GM23338 (cell line): ENCODE data around the gene FUZ. TPM values are rescaled to one million over a fixed set of nuclear protein-coding genes. Genes with fewer than 3 reads are reported as not detected.

Experiments
- ATAC-seq: fragments of 200-7000 bp; cut with Tn5 transposase; 3 replicates; pipeline ENCODE4 v1.9.1; 2020
- DNase-seq: peaks from one replicate; pipeline ENCODE4 v3.0.0-alpha.2; 2015; ENCODE audit warnings: low spot score
- H2AFZ ChIP-seq: fragments of 200-600 bp; sonication (generic); 2 replicates; pipeline ENCODE4 v1.8.0; 2016; ENCODE audit warnings: antibody characterized with exemption, mild to moderate bottlenecking, moderate library complexity
- H3F3A ChIP-seq: fragments of 200-600 bp; sonication (generic); replicated peaks from 2 replicates; pipeline ENCODE4 v1.8.0; 2017; ENCODE audit warnings: antibody characterized with exemption, mixed run types, low read depth
- H3K27ac ChIP-seq: fragments of 200-600 bp; sonication (generic); 2 replicates; pipeline ENCODE4 v1.6.1; 2016; ENCODE audit warnings: low read depth
- H3K27me3 ChIP-seq: fragments of 200-600 bp; sonication (generic); 2 replicates; pipeline ENCODE4 v1.8.0; 2016; ENCODE audit warnings: mild to moderate bottlenecking, mixed run types, moderate library complexity; ENCODE audit not compliant: insufficient read depth
- H3K36me3 ChIP-seq: fragments of 200-600 bp; sonication (generic); 2 replicates; pipeline ENCODE4 v1.8.0; 2016; ENCODE audit warnings: mild to moderate bottlenecking; ENCODE audit not compliant: insufficient read depth
- H3K4me1 ChIP-seq: fragments of 200-600 bp; sonication (generic); 2 replicates; pipeline ENCODE4 v1.8.0; 2016; ENCODE audit warnings: mild to moderate bottlenecking, moderate library complexity; ENCODE audit not compliant: insufficient read depth
- H3K4me2 ChIP-seq: fragments of 200-600 bp; sonication (generic); 2 replicates; pipeline ENCODE4 v1.7.1; 2017; ENCODE audit warnings: mixed run types
- H3K4me3 ChIP-seq: fragments of 200-600 bp; sonication (generic); 2 replicates; pipeline ENCODE4 v1.6.1; 2016; ENCODE audit warnings: mixed run types
- H3K79me2 ChIP-seq: fragments of 200-600 bp; sonication (generic); replicated peaks from 2 replicates; pipeline ENCODE4 v1.8.0; 2017; ENCODE audit warnings: mild to moderate bottlenecking; ENCODE audit not compliant: insufficient read depth
- H3K9me2 ChIP-seq: fragments of 200-600 bp; sonication (generic); 2 replicates; pipeline ENCODE4 v1.8.0; 2017; ENCODE audit not compliant: insufficient read depth
- H4K20me1 ChIP-seq: fragments of 200-600 bp; sonication (generic); replicated peaks from 2 replicates; pipeline ENCODE4 v1.8.0; 2017; ENCODE audit warnings: mild to moderate bottlenecking; ENCODE audit not compliant: insufficient read depth
- H3K27ac Mint-ChIP-seq: 2 replicates; pipeline ENCODE4 v1.8.0; 2020; ENCODE audit warnings: inconsistent platforms, mild to moderate bottlenecking, moderate library complexity, mixed read lengths
- H3K27me3 Mint-ChIP-seq: 3 replicates; pipeline ENCODE4 v1.8.0; 2022; ENCODE audit warnings: low read depth, mild to moderate bottlenecking, moderate library complexity, mixed read lengths, inconsistent platforms; ENCODE audit not compliant: insufficient read depth, poor library complexity
- H3K36me3 Mint-ChIP-seq: 3 replicates; pipeline ENCODE4 v1.8.0; 2021; ENCODE audit warnings: low read depth, mild to moderate bottlenecking, inconsistent platforms, moderate library complexity, mixed read lengths
- H3K4me1 Mint-ChIP-seq: 3 replicates; pipeline ENCODE4 v1.8.0; 2020; ENCODE audit warnings: mild to moderate bottlenecking, inconsistent platforms, mixed read lengths
- H3K4me3 Mint-ChIP-seq: 3 replicates; pipeline ENCODE4 v1.8.0; 2021; ENCODE audit warnings: moderate library complexity, mild to moderate bottlenecking, inconsistent platforms, mixed read lengths
- H3K9me3 Mint-ChIP-seq: 3 replicates; pipeline ENCODE4 v1.8.0; 2020; ENCODE audit warnings: moderate library complexity, mild to moderate bottlenecking, inconsistent platforms, mixed read lengths
- EZH2 ChIP-seq: fragments of 200-600 bp; sonication (generic); IDR thresholded peaks from one replicate; pipeline ENCODE4 v1.8.0; 2017; ENCODE audit warnings: antibody characterized with exemption, mild to moderate bottlenecking, low read depth; ENCODE audit not compliant: unreplicated experiment
- EZH2phosphoT487 ChIP-seq: fragments of 200-600 bp; sonication (generic); IDR thresholded peaks from one replicate; pipeline ENCODE4 v1.8.1; 2018; ENCODE audit warnings: antibody characterized with exemption; ENCODE audit not compliant: unreplicated experiment
- JUNB ChIP-seq: IDR thresholded peaks from one replicate; pipeline ENCODE4 v1.6.1; 2016; ENCODE audit warnings: antibody characterized with exemption; ENCODE audit not compliant: unreplicated experiment
- NANOG ChIP-seq: IDR thresholded peaks from 2 replicates; pipeline ENCODE4 v1.6.1; 2016; ENCODE audit warnings: antibody characterized with exemption, borderline replicate concordance
- POLR2AphosphoS5 ChIP-seq: IDR thresholded peaks from 2 replicates; pipeline ENCODE4 v1.6.1; 2016; ENCODE audit warnings: antibody characterized with exemption, low read depth
- STAT1 ChIP-seq: IDR thresholded peaks from one replicate; pipeline ENCODE4 v1.6.1; 2016; ENCODE audit warnings: antibody characterized with exemption; ENCODE audit not compliant: unreplicated experiment
- ZNF331 ChIP-seq: fragments of 250-450 bp; sonication (Bioruptor Pico); IDR thresholded peaks from 2 replicates; pipeline ENCODE4 v1.5.0; 2020; ENCODE audit warnings: low read depth, mild to moderate bottlenecking, moderate library complexity
- polyA plus RNA-seq: library from polyadenylated mRNA; unstranded; fragments of >200 nt; fragmentation: Nextera tagmentation; extraction: Ambion mirVana; gene quantifications from 2 replicates; pipeline ENCODE4 v1.2.1, GENCODE V29; 2016
- total RNA-seq: library from RNA; depleted of rRNA; stranded (reverse); fragments of >200 nt; shearing (Covaris generic); gene quantifications from 2 replicates; pipeline ENCODE4 v1.2.3, GENCODE V29; 2014
- TF ChIP-seq, protein P1 (sequence below): fragments of 250-450 bp; sonication (Bioruptor Pico); IDR thresholded peaks from 2 replicates; pipeline ENCODE4 v1.5.0; 2020; ENCODE audit warnings: mild to moderate bottlenecking, moderate library complexity
- TF ChIP-seq, protein P2 (sequence below): IDR thresholded peaks from 2 replicates; pipeline ENCODE4 v1.6.1; 2016; ENCODE audit warnings: antibody characterized with exemption
- TF ChIP-seq, protein P3 (sequence below): IDR thresholded peaks from one replicate; pipeline ENCODE4 v1.6.1; 2018; ENCODE audit warnings: antibody characterized with exemption; ENCODE audit not compliant: unreplicated experiment

Gene FUZ
- total and polyA plus RNA-seq, 2 experiments from 2014 or later: 24.3 to 34.8 TPM

DNA sequence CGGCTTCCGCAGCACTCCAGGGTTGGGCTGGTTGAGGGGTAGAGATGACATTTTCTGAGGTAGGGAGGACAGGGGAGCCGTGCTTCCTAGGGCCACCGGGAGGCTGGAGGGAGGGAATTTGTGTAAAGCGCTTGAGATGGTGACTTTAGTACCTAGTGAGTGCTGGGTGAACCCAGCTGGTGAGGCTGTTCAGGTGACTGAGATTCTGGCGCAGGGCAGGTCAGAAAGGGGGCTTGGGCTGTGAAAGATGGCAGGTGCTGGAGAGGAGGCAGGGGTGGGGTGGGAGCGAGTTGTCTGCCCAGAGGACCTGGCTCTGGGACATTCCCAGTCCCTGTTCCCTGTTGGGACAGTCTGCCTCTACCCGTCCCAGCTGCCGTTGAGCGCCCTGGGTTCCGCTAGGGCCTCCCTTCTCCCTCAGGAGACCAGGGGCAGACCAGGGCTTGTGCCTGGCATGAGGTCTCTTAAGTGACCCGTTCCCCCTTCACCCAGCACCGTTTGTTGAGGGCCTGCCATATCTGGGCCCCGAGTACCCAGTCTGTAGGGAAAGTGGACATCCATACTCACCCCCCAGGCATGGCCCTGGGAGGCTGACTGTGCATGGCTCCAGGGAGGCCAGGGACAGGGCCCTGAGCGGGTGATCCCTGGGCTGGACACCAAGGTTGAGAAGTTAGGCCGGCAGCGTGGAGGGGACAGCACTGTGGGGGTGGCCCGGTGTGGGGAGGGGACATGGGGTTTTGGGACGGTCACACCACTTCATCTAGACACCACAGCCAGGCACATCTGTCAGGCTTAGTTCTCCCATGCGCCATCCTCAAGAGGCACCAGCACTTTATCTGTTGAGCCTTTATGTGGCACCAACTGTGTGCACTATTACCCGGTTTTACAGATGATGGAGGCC lies 42.8 kb upstream of the FUZ start (continued):
- TF ChIP-seq, protein P1, sequence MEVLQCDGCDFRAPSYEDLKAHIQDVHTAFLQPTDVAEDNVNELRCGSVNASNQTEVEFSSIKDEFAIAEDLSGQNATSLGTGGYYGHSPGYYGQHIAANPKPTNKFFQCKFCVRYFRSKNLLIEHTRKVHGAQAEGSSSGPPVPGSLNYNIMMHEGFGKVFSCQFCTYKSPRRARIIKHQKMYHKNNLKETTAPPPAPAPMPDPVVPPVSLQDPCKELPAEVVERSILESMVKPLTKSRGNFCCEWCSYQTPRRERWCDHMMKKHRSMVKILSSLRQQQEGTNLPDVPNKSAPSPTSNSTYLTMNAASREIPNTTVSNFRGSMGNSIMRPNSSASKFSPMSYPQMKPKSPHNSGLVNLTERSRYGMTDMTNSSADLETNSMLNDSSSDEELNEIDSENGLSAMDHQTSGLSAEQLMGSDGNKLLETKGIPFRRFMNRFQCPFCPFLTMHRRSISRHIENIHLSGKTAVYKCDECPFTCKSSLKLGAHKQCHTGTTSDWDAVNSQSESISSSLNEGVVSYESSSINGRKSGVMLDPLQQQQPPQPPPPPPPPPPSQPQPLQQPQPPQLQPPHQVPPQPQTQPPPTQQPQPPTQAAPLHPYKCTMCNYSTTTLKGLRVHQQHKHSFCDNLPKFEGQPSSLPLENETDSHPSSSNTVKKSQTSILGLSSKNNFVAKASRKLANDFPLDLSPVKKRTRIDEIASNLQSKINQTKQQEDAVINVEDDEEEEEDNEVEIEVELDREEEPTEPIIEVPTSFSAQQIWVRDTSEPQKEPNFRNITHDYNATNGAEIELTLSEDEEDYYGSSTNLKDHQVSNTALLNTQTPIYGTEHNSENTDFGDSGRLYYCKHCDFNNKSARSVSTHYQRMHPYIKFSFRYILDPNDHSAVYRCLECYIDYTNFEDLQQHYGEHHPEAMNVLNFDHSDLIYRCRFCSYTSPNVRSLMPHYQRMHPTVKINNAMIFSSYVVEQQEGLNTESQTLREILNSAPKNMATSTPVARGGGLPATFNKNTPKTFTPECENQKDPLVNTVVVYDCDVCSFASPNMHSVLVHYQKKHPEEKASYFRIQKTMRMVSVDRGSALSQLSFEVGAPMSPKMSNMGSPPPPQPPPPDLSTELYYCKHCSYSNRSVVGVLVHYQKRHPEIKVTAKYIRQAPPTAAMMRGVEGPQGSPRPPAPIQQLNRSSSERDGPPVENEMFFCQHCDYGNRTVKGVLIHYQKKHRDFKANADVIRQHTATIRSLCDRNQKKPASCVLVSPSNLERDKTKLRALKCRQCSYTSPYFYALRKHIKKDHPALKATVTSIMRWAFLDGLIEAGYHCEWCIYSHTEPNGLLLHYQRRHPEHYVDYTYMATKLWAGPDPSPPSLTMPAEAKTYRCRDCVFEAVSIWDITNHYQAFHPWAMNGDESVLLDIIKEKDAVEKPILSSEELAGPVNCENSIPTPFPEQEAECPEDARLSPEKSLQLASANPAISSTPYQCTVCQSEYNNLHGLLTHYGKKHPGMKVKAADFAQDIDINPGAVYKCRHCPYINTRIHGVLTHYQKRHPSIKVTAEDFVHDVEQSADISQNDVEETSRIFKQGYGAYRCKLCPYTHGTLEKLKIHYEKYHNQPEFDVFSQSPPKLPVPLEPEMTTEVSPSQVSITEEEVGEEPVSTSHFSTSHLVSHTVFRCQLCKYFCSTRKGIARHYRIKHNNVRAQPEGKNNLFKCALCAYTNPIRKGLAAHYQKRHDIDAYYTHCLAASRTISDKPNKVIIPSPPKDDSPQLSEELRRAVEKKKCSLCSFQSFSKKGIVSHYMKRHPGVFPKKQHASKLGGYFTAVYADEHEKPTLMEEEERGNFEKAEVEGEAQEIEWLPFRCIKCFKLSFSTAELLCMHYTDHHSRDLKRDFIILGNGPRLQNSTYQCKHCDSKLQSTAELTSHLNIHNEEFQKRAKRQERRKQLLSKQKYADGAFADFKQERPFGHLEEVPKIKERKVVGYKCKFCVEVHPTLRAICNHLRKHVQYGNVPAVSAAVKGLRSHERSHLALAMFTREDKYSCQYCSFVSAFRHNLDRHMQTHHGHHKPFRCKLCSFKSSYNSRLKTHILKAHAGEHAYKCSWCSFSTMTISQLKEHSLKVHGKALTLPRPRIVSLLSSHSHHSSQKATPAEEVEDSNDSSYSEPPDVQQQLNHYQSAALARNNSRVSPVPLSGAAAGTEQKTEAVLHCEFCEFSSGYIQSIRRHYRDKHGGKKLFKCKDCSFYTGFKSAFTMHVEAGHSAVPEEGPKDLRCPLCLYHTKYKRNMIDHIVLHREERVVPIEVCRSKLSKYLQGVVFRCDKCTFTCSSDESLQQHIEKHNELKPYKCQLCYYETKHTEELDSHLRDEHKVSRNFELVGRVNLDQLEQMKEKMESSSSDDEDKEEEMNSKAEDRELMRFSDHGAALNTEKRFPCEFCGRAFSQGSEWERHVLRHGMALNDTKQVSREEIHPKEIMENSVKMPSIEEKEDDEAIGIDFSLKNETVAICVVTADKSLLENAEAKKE (CRISPR knock-in tag): no peak
- TF ChIP-seq, protein P2, sequence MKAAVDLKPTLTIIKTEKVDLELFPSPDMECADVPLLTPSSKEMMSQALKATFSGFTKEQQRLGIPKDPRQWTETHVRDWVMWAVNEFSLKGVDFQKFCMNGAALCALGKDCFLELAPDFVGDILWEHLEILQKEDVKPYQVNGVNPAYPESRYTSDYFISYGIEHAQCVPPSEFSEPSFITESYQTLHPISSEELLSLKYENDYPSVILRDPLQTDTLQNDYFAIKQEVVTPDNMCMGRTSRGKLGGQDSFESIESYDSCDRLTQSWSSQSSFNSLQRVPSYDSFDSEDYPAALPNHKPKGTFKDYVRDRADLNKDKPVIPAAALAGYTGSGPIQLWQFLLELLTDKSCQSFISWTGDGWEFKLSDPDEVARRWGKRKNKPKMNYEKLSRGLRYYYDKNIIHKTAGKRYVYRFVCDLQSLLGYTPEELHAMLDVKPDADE: no peak

DNA sequence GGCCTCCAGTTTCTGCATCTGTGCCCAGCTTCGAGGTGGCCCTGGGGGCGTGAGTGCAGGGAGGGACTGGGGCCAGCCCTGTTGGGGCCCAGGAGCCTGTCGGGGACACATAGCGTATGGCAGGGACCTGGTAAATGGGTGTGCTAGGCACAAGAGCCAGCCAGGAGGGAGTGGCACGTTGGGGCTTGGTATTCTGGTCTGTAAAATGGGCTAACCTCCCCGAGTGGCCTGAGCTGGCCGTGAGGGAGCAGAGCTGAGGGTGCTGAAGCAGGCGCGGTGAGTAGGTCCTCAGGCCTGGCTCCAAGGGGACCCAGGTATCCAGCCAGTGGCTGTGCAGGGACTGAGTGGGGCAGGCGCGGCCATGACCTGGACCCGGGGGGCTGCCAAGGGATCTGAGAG lies 42.2 kb upstream of the FUZ start:
- H3K36me3 ChIP-seq: no peaks in the 10 kb centered on the region; the same call in 1 of the 2 replicates
- H3K27ac ChIP-seq: no peak overlapping the region

More for the DNA sequence above, 42.2 kb upstream of the FUZ start:
- peaks cover 24% of the 10 kb centered on the region for H3K79me2 ChIP-seq
- peaks cover 15% of the 10 kb centered on the region for H3K4me1 Mint-ChIP-seq
- no peaks in the 10 kb centered on the region for H3K27me3 ChIP-seq
- peaks cover 57% of the 10 kb centered on the region for H3F3A ChIP-seq
- H3K27me3 Mint-ChIP-seq: peaks cover 52% of the 10 kb centered on the region
- H3K4me1 ChIP-seq: peaks cover 16% of the 10 kb centered on the region
- no peak overlapping the region for H3K4me3 ChIP-seq
- H2AFZ ChIP-seq: no peak overlapping the region
- DNase-seq (no peak), ATAC-seq (no peak)
- H3K27ac Mint-ChIP-seq: no peak overlapping the region
- peaks cover 23% of the 10 kb centered on the region for H4K20me1 ChIP-seq
- H3K9me3 Mint-ChIP-seq: peaks cover 4% of the 10 kb centered on the region; the same call in 2 of the 3 replicates
- H3K4me2 ChIP-seq: no peak overlapping the region
- no peaks in the 10 kb centered on the region for H3K9me2 ChIP-seq
- TF ChIP-seq STAT1: no peak
- TF ChIP-seq ZNF331 (CRISPR knock-in tag): no peak
- TF ChIP-seq NANOG: no peak
- TF ChIP-seq JUNB: no peak
- TF ChIP-seq, protein P2: no peak
- TF ChIP-seq POLR2AphosphoS5: no peak
- no peak for TF ChIP-seq EZH2phosphoT487
- TF ChIP-seq, protein P3, sequence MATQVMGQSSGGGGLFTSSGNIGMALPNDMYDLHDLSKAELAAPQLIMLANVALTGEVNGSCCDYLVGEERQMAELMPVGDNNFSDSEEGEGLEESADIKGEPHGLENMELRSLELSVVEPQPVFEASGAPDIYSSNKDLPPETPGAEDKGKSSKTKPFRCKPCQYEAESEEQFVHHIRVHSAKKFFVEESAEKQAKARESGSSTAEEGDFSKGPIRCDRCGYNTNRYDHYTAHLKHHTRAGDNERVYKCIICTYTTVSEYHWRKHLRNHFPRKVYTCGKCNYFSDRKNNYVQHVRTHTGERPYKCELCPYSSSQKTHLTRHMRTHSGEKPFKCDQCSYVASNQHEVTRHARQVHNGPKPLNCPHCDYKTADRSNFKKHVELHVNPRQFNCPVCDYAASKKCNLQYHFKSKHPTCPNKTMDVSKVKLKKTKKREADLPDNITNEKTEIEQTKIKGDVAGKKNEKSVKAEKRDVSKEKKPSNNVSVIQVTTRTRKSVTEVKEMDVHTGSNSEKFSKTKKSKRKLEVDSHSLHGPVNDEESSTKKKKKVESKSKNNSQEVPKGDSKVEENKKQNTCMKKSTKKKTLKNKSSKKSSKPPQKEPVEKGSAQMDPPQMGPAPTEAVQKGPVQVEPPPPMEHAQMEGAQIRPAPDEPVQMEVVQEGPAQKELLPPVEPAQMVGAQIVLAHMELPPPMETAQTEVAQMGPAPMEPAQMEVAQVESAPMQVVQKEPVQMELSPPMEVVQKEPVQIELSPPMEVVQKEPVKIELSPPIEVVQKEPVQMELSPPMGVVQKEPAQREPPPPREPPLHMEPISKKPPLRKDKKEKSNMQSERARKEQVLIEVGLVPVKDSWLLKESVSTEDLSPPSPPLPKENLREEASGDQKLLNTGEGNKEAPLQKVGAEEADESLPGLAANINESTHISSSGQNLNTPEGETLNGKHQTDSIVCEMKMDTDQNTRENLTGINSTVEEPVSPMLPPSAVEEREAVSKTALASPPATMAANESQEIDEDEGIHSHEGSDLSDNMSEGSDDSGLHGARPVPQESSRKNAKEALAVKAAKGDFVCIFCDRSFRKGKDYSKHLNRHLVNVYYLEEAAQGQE: no peak
- TF ChIP-seq EZH2: no peak
- peaks cover 65% of the 10 kb centered on the region for H3K36me3 Mint-ChIP-seq
- no peak overlapping the region; the same call in 2 of the 3 replicates for H3K4me3 Mint-ChIP-seq
